Kidney glomerular epithelial cell (primary cell): ENCODE data around the gene TEN1.
"Not testable (repeated sequence)": the region's sequence is repeated elsewhere in the genome, so short reads cannot be mapped to it uniquely, and the experiment has no call there.

Experiments
- DNase-seq: peaks from one replicate; lab custom pipeline; 2025; lab: John Stamatoyannopoulos, UW

Gene TEN1

DNA sequence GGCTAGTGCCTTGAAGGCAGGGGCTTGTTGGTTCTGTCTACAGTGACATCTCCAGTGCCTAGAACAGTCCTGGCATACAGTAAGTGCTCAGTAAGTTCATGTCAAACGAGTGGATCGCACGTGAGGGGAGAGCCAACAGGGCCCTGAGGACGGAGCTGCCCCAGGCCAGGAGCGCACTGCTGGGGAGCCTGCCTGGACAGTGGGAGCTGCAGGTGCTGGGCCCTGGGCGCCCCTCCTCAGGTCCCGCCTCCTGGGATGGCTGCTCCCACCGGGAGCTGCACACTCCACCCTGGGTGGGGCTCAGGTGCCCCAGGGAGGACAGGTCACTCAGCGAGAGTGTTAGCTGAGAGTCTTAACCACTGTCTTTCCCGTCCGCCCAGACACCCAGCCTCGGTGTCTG, 46.3 kb downstream of the TEN1 start:
- no peak for DNase-seq

- DNase-seq: no peak
Measured at GRCh38 chr17:76026714-76027158, 47.7 kb downstream of the TEN1 start.

DNA sequence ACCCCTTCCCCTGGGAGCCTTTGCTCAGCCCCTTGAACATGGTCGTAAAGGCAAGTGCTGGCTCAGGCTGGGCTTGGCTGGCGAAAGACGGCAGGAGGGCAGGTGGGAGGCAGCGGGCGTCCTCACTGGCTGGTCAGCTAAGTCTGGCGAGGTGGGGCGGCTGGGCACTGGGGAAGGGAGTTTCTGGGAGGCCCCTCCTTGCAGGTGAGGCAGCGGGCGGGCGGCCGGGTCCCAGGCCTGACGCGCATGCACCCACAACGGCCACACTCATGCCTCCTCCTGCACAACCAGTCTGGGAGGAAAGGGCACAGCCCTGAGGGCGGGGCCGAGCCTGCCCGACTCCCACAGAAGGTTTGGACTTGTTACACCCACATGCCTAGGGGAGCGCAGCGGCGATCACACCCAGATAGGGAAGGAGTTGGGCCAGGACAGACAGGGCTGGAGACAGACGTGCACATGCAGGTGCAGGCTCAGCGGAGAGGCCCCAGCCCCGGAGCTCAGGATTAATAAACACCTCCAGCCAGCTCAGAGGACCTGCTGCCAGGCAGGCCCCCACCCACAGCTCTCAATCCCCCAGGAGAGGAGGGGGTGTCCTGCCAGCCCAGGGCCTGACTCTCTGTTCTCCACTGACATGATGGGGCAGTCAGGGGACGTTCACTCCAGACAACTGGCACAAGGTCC, 48.3 kb downstream of the TEN1 start, which contains the start of gene EVPL:
EVPL (minus strand) TSS at position 148 of the 681 bp plus-strand sequence; CDS start at position 40, 108 bp downstream.
- peak; percentile 36 for DNase-seq

- DNase-seq: no peak
Measured at GRCh38 chr17:76032073-76032779, 53.2 kb downstream of the TEN1 start.

GRCh38 chr17:76032780-76033108, 53.7 kb downstream of the TEN1 start:
- DNase-seq: no peak

- DNase-seq: no peak
Measured at GRCh38 chr17:76033139-76033538, 54.1 kb downstream of the TEN1 start.

DNA sequence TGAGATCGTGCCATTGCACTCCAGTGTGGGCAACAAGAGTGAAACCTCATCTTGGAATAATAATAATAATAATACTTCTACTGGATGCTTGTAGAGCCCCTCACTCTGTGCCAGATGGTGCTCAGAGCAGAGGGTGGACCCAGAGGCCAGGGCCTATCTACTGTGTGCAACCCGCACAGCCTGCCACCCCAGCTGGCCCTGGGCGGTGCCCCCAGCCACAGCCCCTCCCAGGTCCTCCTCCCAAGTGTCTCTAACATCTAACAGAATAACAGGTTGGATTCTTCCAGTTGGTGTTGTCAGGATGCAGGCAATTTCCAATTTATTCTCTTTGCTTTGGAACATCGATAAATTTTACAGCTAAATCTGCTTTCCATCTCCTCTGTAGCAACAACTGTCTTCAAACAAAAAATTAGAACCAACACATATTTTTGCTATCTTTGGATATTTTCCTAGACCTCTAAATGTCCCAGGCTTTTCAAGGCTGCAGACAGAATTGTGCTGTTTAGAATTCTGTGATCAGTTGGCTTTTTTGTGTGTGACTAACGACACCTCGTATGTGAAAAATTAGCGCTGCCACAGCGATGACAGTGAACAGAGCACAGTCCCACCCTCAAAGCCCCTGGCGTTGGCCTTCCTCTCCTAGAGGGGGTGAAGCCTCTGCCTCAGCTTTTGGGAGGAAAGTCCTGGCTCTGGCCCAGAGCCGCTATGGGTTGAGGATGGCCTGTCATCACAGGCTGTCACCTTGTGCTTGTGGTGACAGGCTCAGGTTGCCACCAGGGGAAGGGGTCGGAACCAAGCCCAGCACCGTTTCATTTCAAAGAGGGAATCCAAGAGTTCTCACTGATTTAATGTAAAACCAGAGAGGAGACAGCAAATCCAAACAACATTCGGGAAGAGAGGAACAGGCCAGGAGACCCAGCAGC, 55.6 kb downstream of the TEN1 start:
- no peak for DNase-seq

DNA sequence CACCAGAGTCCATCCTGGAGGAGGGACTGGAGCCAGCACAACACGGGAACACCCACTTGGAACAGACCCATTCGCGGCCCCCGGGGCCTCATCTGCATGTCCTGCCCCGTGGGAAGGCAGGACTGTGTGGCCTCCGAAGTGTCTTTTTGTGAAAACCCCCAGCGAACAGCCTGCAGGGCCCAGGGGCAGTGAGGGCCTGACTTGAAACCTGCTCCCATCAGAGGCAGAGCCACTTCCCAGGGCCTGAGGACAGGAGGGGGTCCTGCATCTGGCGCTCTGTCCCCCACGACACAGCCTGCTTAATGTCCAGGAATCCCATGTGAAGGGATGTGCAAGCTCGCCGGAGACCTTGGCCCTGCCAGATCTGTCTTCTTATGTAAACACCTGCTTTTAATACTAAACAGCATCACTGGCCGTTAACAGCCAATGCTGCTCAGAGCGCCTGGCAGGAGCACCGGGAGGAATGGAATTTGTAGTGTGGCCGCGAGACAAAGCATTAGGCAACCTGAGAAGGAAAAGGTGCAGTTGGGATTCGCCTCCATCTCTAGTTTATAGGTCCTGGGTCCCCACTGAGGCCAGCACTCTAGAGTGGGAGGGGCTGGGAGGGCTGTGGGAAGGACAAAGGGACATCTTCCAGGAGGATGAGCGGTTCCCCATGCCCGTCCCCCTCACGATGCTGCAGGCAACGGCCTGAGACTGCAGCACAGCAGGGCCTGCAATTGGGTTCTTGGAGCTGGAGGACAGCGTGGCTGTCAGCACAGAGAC, 57.6 kb downstream of the TEN1 start:
- DNase-seq: no peak

DNA sequence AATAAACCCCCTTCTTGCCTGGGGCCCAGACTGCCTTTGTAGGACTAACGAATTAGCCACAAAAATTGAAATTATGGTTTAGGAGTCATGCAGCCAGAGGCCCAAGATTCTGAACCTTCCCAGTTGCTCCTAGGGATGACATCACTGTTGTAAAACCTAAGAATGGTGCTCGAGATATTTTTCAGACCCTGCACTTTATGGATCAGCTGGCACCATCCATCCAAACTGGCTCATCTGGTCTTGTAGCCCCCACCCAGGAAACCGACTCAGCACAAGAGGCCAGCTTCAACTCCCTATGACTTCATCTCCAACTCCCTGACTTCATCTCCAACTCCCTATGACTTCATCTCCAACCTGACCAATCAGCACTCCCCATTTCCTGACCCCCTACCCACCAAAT, 59.0 kb downstream of the TEN1 start:
- DNase-seq: no peak

DNA sequence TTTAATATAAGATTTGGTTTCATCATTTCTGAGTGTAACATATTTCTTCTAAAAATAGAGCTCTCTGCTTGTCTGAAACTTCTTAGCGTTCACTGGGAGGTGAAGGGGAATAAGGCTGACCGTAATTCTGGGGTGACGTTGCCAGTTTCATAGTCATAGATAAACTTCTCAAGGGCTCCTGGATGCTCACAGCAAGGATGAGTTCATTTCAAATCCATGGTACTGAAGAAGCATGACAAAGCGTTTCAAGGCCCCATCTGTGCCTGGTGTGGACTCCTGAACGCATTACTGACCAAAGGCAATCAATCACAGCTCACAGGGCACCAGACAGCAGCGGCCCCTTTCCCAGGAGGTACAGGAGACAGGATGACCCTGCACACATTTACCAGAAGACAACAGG, 60.1 kb downstream of the TEN1 start:
- no peak for DNase-seq

- no peak for DNase-seq
Measured at GRCh38 chr17:76040376-76040775, 61.3 kb downstream of the TEN1 start.

GRCh38 chr17:76042868-76043267, 63.8 kb downstream of the TEN1 start:
- not testable (repeated sequence) for DNase-seq

DNA sequence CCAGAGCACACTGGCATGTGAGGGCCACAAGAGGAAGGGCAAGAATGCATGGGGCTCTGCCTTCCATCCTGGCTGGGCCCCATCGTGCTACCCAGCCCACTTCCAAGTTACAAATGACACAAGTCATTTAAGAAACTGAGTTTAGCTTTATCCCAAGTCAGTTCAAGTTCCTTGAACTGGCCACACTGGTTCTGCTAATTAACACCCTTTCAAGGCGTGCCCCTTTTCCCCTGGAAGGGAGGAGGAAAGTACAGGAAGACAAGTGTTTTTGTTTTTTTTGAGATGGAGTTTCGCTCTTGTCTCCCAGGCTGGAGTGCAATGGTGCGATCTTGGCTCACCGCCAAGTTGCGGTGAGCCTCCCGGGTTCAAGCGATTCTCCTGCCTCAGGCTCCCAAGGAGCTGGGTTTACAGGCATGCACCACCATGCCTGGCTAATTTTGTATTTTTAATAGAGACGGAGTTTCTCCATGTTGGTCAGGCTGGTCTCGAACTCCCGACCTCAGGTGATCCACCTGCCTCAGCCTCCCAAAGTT, 65.5 kb downstream of the TEN1 start:
- not testable (repeated sequence) for DNase-seq

DNA sequence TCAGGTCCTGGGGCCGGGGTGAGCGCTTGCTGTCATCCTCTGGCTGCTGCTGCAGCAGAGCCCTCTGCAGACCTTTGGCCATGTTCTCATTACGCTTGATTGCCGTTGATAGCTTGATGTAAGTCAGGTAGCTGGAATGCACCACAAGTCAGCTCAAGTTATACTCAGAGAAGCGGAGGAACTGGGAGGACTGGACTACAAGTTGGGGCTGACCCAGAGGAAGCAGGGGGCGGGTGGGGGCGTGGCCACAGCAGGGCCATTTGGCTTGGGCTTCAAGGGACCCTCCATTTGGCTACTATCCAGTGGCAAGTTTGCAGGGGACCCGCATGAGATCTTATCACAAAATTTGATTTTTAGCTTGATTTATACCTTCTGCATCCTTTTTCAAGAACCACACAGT, 67.0 kb downstream of the TEN1 start:
- no peak for DNase-seq

DNA sequence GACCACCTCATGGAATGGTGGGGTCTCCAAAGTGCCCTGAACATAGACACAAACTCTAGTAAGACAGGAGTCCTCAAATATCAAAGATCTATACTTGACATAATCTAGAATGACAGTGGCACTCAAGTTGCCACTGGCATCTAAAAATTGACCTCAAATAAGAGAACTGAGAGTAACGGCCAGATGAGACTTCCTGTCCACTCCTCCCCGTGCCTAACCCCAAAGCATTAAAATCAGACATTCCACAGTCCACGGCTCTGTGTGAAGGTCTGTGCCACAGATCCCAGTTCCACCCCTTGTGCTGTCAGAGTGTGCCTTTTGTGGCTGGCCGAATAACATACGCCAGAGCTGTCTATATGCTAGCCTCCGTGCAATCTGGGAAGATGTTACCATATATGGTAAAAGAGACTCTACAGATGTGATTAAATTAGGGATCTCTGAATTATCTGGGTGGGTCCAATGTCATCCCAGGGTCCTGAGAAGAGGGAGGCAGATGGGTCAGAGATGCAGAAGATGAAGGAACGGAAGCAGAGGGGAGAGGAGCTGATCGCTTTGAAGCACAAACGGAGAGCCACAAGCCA, 69.1 kb downstream of the TEN1 start:
- no peak for DNase-seq

DNA sequence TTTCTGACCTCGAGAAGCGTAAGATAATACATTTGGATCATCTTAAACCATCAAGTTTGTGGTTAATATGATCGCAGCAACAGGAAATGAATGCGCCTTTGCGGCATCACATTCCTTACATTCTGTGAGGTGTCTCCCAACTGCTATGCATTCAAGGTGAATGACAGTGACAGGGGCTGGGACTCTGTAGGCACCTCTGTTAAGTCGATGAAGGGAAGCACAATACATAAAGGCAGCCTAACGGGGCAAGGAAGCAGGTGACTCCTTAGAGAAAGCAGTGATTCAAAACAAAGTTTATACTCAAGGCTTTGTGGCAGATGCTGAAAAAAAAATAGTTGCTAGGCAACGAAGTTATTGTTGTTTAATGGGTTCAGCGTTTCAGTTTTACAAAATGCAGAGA, 69.7 kb downstream of the TEN1 start:
- no peak for DNase-seq

DNA sequence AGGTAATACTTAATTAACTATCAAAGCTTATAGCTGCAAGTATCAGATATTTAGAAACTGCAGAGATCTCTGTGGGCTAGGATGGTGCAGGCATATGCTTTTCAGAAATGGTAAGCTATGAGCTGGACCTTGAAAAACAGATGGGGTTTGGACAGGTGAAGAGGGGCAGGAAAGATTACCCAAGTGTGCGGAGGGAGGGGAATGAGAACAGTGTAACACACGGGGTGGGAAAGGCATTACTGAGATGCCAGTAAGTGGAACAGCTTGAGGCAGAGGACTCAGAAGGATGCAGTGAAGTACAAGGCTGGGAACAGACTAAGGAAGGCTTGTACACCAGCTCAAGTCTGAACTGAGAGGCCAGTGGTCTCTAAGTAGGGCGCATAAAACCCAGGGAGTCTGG, 70.2 kb downstream of the TEN1 start:
- DNase-seq: no peak

DNA sequence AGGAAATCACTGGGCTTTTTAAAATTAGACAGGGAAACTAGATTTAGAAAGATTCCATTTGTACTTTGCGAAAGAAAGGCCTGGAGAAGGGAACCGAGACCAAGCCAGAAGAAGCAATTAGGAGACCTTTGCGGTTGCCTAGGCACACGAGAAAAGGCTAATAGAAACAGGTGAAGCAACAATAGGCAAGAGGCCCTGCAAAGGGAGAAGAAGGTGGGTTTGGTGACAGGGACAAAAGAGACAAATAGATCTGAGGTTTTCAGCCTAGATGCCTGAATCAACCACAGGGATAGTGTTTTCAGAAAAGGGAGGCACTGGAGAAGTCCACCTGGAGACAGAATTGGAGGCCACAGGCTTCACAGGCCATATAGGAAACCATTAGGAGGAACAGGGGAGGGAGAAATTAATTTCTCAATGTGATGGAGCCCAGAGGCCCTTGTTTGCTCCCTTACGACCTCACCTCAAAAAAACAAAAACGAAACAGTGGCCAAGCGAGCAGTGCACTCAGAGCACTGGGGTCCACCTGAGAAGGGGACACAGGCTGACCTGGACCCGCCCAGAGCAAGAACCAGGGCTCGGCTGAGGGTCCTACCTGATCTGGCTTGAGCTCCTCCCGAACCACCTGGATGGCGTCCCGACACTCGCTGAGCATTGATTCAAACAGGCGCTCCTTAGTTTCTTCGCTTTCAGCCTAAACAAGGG, 70.9 kb downstream of the TEN1 start:
- DNase-seq: no peak
